HepG2 (cell line): Measurements from ENCODE around the gene HBS1L. TPM values are rescaled to one million over a fixed set of nuclear protein-coding genes. Genes with fewer than 3 reads are reported as not detected.

ENCODE experiments used
- ATAC-seq: fragments of 200-7000 bp; cut with Tn5 transposase; 3 replicates; pipeline ENCODE4 v1.9.1; 2020; ENCODE audit warnings: mild to moderate bottlenecking, moderate library complexity
- BruUV-seq: library from RNA; stranded (reverse); fragments of 400-500 nt; replicated peaks from 2 replicates; lab custom pipeline; 2021; lab: Mats Ljungman, UMichigan
- CTCF ChIA-PET: fragments of 300-600 bp; formaldehyde crosslinking; extraction: SDS; loops from one replicate; lab custom pipeline; 2021; ENCODE audit warnings: low total read pairs, inconsistent platforms, low intra/inter-chr PET ratio; lab: Yijun Ruan, JAX
- POLR2A ChIA-PET: fragments of 350-600 bp; sonication (Branson Sonifier 250); formaldehyde crosslinking; loops from one replicate; lab custom pipeline; 2020; ENCODE audit warnings: antibody characterized with exemption, inconsistent platforms; lab: Yijun Ruan, JAX
- DNase-seq: peaks from one replicate; pipeline ENCODE4 v3.0.0-alpha.2; 2015; ENCODE audit warnings: low spot score
- FAIRE-seq: peaks from 3 replicates; lab custom pipeline; 2011; peaks lifted over from hg19 to GRCh38; lab: Jason Lieb, UNC
- H2AFZ ChIP-seq: one replicate; pipeline ENCODE4 v1.6.1; 2011; ENCODE audit warnings: low read length, inconsistent platforms
- H3K27ac ChIP-seq: fragments of 300-600 bp; 3 replicates; pipeline ENCODE4 v1.8.0; 2011; ENCODE audit warnings: mixed run types, mild to moderate bottlenecking, mixed read lengths, low read length, inconsistent platforms; ENCODE audit not compliant: insufficient read depth; ENCODE audit errors: extremely low read length
- H3K27me3 ChIP-seq, 2 experiments: fragments of 200-600 bp in 1 of 2; 2 replicates in 1 of 2; 3 replicates in 1 of 2; pipeline versions ENCODE4 v1.6.0 to v1.8.0; 2011; ENCODE audit warnings: low read length in 2 of 2, mild to moderate bottlenecking in 2 of 2, moderate library complexity in 2 of 2, inconsistent platforms in 1 of 2; ENCODE audit not compliant: insufficient read depth in 2 of 2, control insufficient read depth in 1 of 2
- H3K36me3 ChIP-seq, 2 experiments: fragments of 200-600 bp in 1 of 2; replicated peaks in 1 of 2; 2 replicates in 1 of 2; 3 replicates in 1 of 2; pipeline versions ENCODE4 v1.5.1 to v1.8.0; 2011; ENCODE audit warnings: low read length in 2 of 2, inconsistent platforms in 1 of 2; ENCODE audit not compliant: insufficient read depth in 2 of 2, control insufficient read depth in 1 of 2
- H3K4me1 ChIP-seq: 2 replicates; pipeline ENCODE4 v1.5.1; 2012; ENCODE audit warnings: low read length, inconsistent platforms; ENCODE audit not compliant: insufficient read depth
- H3K4me2 ChIP-seq: 2 replicates; pipeline ENCODE4 v1.6.0; 2011; ENCODE audit warnings: low read depth, low read length, inconsistent platforms
- H3K4me3 ChIP-seq, 3 experiments: fragments of 200-600 bp in 1 of 3; sonication (generic), shearing (Covaris generic) in 1 of 3; replicated peaks in 1 of 3; 2 replicates each; pipeline ENCODE4 v1.5.1; 2011 to 2016; ENCODE audit warnings: low read length in 3 of 3, inconsistent platforms in 2 of 3, low read depth in 2 of 3, mild to moderate bottlenecking in 2 of 3, control low read depth in 1 of 3, mixed read lengths in 1 of 3; ENCODE audit not compliant: insufficient read depth in 1 of 3
- H3K79me2 ChIP-seq: one replicate; pipeline ENCODE4 v1.6.1; 2011; ENCODE audit warnings: low read length, inconsistent platforms; ENCODE audit not compliant: insufficient read depth
- H3K9ac ChIP-seq: 2 replicates; pipeline ENCODE4 v1.6.0; 2011; ENCODE audit warnings: mild to moderate bottlenecking, low read depth, low read length, inconsistent platforms; ENCODE audit not compliant: insufficient read depth
- H3K9me3 ChIP-seq: 2 replicates; pipeline ENCODE4 v1.5.1; 2012; ENCODE audit warnings: mild to moderate bottlenecking, low read length
- H4K20me1 ChIP-seq: 2 replicates; pipeline ENCODE4 v1.6.0; 2011; ENCODE audit warnings: inconsistent platforms, mild to moderate bottlenecking, low read length, moderate library complexity; ENCODE audit not compliant: insufficient read depth
- ATF4 ChIP-seq, 2 experiments: fragments of 450-650 bp in 1 of 2; sonication (generic) in 1 of 2; formaldehyde crosslinking; IDR thresholded peaks; 2 replicates each; pipeline versions ENCODE4 v1.5.0 to v1.8.0; 2020 to 2022; ENCODE audit warnings: mild to moderate bottlenecking in 1 of 2, missing genetic modification reagents in 1 of 2
- BCLAF1 ChIP-seq: fragments of 450-650 bp; IDR thresholded peaks from 2 replicates; pipeline ENCODE4 v1.6.1; 2017; ENCODE audit warnings: mild to moderate bottlenecking
- BRCA1 ChIP-seq: sonication (generic); formaldehyde crosslinking; IDR thresholded peaks from 2 replicates; pipeline ENCODE4 v1.4.0; 2020; ENCODE audit warnings: missing genetic modification reagents
- ELF4 ChIP-seq: sonication (generic); formaldehyde crosslinking; IDR thresholded peaks from 2 replicates; pipeline ENCODE4 v1.5.0; 2020; ENCODE audit warnings: missing genetic modification reagents, mild to moderate bottlenecking, moderate library complexity, borderline replicate concordance
- ESRRA ChIP-seq: sonication (generic); formaldehyde crosslinking; IDR thresholded peaks from 2 replicates; pipeline ENCODE4 v1.5.1; 2020; ENCODE audit warnings: mild to moderate bottlenecking, low read depth, missing genetic modification reagents
- KLF12 ChIP-seq: sonication (generic); formaldehyde crosslinking; IDR thresholded peaks from 2 replicates; pipeline ENCODE4 v1.4.0; 2020; ENCODE audit warnings: missing genetic modification reagents, borderline replicate concordance
- MLX ChIP-seq: IDR thresholded peaks from 2 replicates; pipeline ENCODE4 v1.6.1; 2016
- NFIC ChIP-seq: IDR thresholded peaks from 2 replicates; pipeline ENCODE4 v1.6.1; 2012; ENCODE audit warnings: mild to moderate bottlenecking, low read length, inconsistent platforms
- RAD51 ChIP-seq: fragments of 450-650 bp; IDR thresholded peaks from 2 replicates; pipeline ENCODE4 v1.6.1; 2016; ENCODE audit warnings: borderline replicate concordance
- SETDB1 ChIP-seq: sonication (generic); formaldehyde crosslinking; IDR thresholded peaks from 2 replicates; pipeline ENCODE4 v1.5.1; 2020; ENCODE audit warnings: missing genetic modification reagents, mild to moderate bottlenecking, borderline replicate concordance
- SNAPC5 ChIP-seq: sonication (generic); formaldehyde crosslinking; IDR thresholded peaks from 2 replicates; pipeline ENCODE4 v1.8.1; 2023; ENCODE audit warnings: mild to moderate bottlenecking, missing genetic modification reagents, borderline replicate concordance
- TAF15 ChIP-seq: fragments of 200-400 bp; formaldehyde crosslinking; IDR thresholded peaks from one replicate; pipeline ENCODE4 v1.6.1; 2018; ENCODE audit warnings: mild to moderate bottlenecking, low read depth, low read length; ENCODE audit not compliant: poor library complexity, severe bottlenecking
- ZNF180 ChIP-seq: sonication (generic); formaldehyde crosslinking; IDR thresholded peaks from 2 replicates; pipeline ENCODE4 v1.4.0; 2020; ENCODE audit warnings: low read depth, missing genetic modification reagents, borderline replicate concordance
- ZNF343 ChIP-seq: sonication (generic); formaldehyde crosslinking; IDR thresholded peaks from 2 replicates; pipeline ENCODE4 v1.4.0; 2020; ENCODE audit warnings: mild to moderate bottlenecking, missing genetic modification reagents
- WGBS: methylation state at CpG from one replicate; pipeline ENCODE4 v1.1.6; 2017; ENCODE audit warnings: low lambda C conversion rate; 5-methylcytosine and 5-hydroxymethylcytosine counted together
- in situ Hi-C: cut with HindIII; loops from 2 replicates; pipeline ENCODE4 v1.10.0; 2017; ENCODE audit warnings: low pct_unique_long_range_greater_than_20kb; ENCODE audit not compliant: extremely low pct_ligation_motif_present
- intact Hi-C: fragments of 100-400 bp; cut with micrococcal nuclease; formaldehyde crosslinking; loops from one replicate; pipeline ENCODE4 v1.10.0; 2022; ENCODE audit not compliant: unreplicated experiment
- polyA plus RNA-seq, 8 experiments: library from polyadenylated mRNA; depleted of rRNA in 3 of 8; stranded (reverse) in 7 of 8; unstranded in 1 of 8; fragments of >200 nt; fragmentation: Illumina TruSeq in 4 of 8; extraction: Trizol in 4 of 8; gene quantifications; 2 replicates each; pipeline versions ENCODE4 v1.2.1 to v1.2.3, GENCODE V29; 2011 to 2016; ENCODE audit warnings: low read depth in 4 of 8, missing spikeins in 1 of 8, mixed read lengths in 1 of 8; ENCODE audit not compliant: insufficient read depth in 1 of 8
- total RNA-seq, 5 experiments: library from RNA; depleted of rRNA; stranded (reverse); fragments of >200 nt; fragmentation: Illumina TruSeq; extraction: Trizol; gene quantifications; 2 replicates each; pipeline ENCODE4 v1.2.3, GENCODE V29; 2016; ENCODE audit warnings: low read depth in 1 of 5

The HBS1L gene
- total and polyA plus RNA-seq, 2 of the 13 experiments (the other 11 are each of a cell fraction or from before 2014, with no cell fraction given), result 44.1 to 138 TPM

- no peak for TF ChIP-seq ZNF343 (CRISPR knock-in tag)
- no peak for TF ChIP-seq BRCA1 (CRISPR knock-in tag)
- TF ChIP-seq NFIC, result no peak
- no peak for TF ChIP-seq MLX (CRISPR knock-in tag)
- TF ChIP-seq SNAPC5, result no peak
- TF ChIP-seq ELF4 (CRISPR knock-in tag), result no peak
- TF ChIP-seq ESRRA (CRISPR knock-in tag), result no peak
- no peak for TF ChIP-seq BCLAF1
- no peak for TF ChIP-seq SETDB1
- no peak for TF ChIP-seq ZNF180 (CRISPR knock-in tag)
- no peak for TF ChIP-seq RAD51
- TF ChIP-seq ATF4 (CRISPR knock-in tag; IDR thresholded peaks at IDR 0.05), result no peak
- no peak for TF ChIP-seq KLF12 (CRISPR knock-in tag)
- no peak for TF ChIP-seq TAF15
- no peak for ATAC-seq
- Histone ChIP-seq H3K4me3 (no peak overlapping the region), H3K4me2 (no peak overlapping the region), H4K20me1 (no peaks in the 10 kb centered on the region), H3K9me3 (no peaks in the 10 kb centered on the region), H3K79me2 (peaks cover 5% of the 10 kb centered on the region), H3K4me1 (no peaks in the 10 kb centered on the region), H3K27me3 (no peaks in the 10 kb centered on the region), H3K9ac (no peak overlapping the region), H3K27ac (no peak overlapping the region), H3K36me3 (0 out of 5 replicates have a peak, but pooled peaks cover 0 to 4% of the 10 kb centered on the region in 2 experiments), H2AFZ (no peak overlapping the region)
- no peak for DNase-seq
- intact Hi-C loops, result no loop called here
- no peak for FAIRE-seq
- in situ Hi-C loops, result no loop called here
- CTCF ChIA-PET, result no interaction called here
- WGBS, result 91% methylated on average over 4 of the region's 4 CpGs
- POLR2A ChIA-PET, result no interaction called here
- no TSS peak for BruUV-seq
These were observed 33.1 kb downstream of the HBS1L start for GRCh38 chr6:135021310-135022049.
